Urothelium cell line (cell line): ENCODE results near the gene SLC13A3.

Experiments used
- DNase-seq: peaks from one replicate; pipeline ENCODE4 v3.0.0; 2011; ENCODE audit warnings: low spot score, mixed read lengths
- FAIRE-seq: peaks from 2 replicates; lab custom pipeline; 2011; peaks lifted over from hg19 to GRCh38; lab: Jason Lieb, UNC

Gene SLC13A3

DNA sequence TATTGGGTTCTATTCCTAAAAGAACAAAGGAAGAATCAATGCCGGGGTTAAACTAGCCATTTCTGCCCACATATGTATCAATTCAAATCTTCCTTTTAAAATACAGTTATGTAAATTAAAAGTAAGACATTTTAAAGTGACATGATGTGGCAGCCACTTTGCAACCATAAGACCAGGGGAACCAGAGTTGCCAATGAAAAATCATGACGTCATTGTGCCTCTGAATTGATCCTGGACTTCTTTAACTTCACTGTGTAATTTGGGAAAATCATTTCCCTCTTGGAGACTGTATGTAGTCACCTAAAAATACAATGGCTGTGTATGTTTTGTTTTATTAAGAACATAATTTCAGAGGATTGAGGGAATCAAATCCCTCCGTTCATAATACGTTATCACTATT, 42.2 kb downstream of the SLC13A3 start:
- DNase-seq (no peak), FAIRE-seq (no peak)

DNA sequence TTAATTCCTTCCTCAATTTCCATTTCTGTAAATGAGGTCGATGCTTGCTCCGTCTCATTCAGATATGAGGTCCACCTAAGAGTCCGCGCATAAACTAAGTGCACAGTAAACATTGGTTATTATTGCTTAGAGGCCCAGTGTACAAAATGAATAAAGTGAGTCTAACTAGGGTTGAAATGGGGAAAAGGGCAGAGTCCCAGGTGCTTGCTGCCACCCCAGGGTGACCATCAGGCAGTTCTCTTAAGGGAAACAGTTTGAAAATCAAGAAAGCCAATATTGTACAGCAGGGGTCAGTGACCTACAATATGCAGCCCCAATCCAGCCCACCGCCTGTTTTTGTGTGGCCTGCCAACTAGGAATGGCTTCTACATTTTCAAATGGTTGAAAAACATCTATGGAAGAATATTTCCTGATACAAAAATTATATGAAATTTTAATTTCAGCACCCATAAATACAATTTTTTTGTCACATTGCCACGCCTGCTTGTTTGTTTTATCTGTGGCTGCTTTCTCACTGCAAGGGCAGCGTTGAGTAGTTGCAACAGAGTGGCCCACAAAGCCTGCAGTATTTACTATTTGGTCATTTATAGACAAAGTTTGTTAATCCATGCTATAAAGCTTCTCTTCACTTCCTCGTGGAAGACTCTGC, 43.3 kb downstream of the SLC13A3 start:
- FAIRE-seq (no peak), DNase-seq (no peak)

DNA sequence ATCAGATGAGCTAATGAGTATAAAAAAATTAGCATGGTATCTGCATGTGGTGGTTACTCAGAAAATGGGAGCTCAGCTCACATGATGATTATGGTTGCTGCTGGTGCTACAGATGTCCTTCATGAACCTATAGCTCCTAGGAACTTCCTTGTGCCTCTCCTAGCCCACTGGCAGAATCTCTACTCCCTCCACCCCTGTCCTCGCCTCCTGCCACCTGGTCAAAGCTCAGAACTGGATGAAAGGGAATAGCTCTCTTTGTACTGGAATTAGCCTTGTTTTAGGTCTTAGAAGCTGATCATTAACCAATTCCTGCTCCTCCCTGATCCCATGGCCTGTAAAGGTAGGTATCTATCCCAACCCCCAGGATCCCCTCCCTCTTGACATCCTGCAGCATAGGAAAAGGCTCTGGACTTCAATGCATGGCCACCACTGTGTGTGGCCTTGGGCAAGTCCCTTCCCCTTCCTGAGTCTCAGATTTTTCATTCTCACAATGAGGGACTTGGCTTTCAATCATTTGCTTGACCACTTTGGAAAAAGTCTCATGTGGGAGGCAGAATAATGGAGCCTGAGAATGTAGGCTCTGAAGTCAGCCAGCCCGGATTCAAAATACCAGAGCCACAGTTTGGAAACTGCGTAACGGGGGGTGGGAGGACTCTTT, 43.9 kb downstream of the SLC13A3 start:
- FAIRE-seq (no peak), DNase-seq (no peak)

DNA sequence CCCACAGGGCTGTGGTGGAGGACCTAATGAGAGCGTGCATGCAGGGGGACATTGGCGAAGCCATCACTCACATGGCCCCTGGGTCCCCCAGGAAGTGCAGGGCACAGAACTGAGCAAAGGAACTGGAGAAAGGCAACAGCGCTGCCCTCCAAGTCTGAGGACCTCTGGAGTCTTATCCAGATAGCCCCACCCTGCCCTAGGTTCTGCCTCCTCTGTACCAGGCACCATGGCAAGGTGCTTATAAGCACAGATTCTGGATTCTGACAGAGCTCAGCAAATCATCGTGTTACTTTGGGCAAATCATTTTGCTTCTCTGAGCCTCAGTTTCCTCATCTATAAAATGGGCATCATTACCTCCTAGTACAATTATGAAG, 44.5 kb downstream of the SLC13A3 start:
- no peak for FAIRE-seq

DNA sequence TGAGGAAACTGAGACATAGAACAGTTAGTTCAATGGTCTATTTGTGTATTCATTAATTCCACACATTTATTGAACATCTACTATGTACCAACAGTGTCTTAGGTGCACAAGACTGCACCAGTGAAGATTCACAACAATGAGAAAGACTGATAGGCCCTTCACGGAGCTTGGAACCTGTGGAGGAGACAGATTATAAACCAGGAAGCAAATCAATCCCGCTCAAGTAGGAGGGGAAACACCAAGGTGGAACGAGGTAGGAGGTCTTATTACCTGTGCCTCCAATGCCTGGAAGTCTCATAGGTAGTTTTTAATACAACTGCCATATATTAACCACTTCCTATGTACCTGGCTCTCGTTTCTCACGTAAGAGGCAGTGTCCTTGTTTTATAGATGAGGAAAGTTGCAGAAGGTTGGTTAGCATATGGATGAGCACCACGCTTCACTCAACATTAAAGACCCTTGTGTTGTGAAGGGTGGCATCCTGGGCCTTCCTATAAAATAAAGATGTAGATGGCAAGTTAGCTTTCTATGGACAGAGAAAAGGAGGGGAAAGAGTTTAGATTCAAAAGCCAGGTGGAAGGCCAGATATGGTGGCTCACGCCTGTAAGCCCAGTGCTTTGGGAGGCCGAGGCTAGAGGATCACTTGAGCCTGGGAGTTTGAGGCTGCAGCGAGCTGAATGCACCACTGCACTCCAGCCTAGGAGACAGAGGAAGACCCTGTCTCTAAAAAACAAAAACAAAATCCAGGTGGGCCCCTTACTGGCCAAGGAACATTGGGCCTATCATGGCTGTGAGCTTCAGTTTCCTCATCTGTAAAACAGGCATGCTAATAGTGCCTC, 45.1 kb downstream of the SLC13A3 start:
- DNase-seq (no peak), FAIRE-seq (no peak)

More for the DNA sequence above, 44.5 kb downstream of the SLC13A3 start:
- no peak for DNase-seq

DNA sequence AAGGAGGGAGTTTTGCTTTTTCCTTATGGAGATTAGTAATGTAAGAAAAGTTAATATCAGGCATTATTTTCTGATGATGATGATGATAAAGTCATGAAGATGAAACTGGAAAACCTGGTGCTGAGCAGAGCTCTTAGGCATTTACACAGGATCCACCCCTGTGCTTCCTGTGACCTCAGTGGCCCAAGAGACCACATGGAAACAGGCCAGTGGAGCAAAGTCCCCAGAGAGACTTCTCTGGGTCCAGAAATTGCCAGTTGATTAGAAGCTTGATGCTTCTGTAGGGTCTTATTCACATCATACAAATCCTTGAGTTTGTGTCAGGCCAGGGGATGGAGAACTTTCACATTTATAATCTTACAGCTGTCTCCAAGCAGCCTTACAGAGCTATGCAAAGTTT, 46.1 kb downstream of the SLC13A3 start:
- FAIRE-seq (no peak), DNase-seq (no peak)

DNA sequence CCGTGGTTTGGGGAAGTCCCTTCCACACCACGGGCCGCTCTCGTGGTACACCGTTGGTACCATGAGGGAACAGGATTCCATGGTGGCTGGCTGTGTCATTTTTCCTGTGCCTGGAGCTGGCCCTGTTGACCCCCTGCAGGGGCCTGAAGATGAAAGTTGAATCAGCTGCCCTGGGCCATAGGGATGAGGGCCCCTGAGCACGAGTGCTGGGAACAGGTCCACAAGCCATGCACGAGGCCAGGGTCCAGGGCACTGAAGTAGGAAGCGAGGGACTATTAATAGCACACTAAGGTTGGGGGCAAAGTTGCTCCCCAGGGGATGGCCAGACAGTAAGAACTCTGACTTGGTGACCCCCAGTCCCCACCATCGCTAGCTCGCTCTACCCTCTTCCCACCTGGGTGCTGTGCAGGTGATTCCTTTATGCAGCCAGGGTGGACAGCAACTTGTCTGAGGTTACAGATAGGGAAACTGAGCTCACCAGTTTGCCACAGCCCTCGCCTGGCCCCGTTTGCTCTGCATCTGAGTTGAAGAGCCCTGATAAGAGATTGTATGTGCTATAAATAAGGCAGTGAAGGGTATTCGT, 46.6 kb downstream of the SLC13A3 start:
- FAIRE-seq: no peak

DNA sequence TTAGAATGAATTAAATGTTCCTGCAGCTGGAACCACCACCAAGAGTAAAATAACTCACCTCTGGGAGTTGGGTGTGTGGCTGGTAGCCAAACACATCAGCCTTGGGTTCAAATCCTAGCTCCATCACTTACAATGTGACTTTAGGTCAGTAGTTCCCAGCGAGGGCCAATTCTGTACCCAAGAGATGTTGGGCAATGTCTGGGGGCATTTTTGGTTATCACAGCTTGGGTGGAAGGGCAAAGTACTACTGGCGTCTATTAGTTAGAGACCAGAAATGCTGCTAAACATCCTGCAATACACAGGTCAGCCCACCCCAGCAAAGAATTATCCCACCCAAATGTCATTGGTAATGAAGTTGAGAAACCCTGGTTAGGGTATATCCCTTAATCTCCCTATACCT, 48.8 kb downstream of the SLC13A3 start:
- FAIRE-seq: no peak
- no peak for DNase-seq

More for the DNA sequence above, 46.6 kb downstream of the SLC13A3 start:
- DNase-seq: no peak

DNA sequence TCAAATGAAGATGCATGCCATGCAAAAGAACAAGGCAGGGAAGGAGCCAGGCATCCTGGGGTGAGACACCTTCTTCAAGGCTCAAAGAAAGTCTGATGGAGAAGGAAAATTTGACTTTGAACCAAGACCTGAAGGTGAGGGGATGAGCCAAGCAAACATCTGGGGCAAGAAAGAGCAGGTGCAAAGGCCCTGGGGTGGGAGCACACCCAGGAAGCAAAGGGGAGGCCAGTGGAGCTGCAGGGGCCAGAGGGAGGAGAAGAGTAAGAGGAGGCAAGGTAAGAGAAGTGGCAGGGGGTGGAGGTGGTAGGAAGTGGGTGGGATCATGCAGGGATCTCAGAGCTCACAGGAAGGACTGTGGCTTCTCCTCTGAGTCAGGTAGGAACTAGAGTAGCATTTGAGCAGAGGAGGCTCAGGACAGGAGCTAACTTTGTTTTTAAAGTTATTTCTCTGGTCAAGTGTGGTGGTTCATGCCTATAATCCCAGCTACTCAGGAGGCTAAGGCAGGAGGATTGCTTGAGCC, 49.6 kb downstream of the SLC13A3 start:
- DNase-seq: no peak
- FAIRE-seq: no peak

DNA sequence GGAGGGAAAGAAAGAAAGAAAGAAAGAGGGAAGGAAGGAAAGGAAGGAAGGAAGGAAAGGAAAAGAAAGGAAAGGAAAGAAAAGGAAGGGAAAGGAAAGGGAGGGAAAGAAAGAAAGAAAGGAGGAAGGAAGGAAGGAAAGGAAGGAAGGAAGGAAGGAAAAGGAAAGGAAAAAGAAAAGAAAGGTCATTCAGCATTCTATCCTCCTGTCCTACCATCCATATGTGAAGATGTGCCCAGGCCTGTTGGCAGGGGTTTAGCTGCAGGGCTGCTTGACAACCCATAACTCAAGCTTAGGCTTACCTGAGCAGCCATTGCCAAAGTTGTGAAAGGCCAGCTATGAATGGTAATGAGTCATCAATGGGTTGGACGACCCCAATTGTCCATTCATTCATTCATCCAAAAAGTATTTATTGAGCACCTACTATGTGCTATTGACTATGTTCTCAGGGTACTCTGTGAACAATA, 50.9 kb downstream of the SLC13A3 start:
- FAIRE-seq: no peak
- no peak for DNase-seq

DNA sequence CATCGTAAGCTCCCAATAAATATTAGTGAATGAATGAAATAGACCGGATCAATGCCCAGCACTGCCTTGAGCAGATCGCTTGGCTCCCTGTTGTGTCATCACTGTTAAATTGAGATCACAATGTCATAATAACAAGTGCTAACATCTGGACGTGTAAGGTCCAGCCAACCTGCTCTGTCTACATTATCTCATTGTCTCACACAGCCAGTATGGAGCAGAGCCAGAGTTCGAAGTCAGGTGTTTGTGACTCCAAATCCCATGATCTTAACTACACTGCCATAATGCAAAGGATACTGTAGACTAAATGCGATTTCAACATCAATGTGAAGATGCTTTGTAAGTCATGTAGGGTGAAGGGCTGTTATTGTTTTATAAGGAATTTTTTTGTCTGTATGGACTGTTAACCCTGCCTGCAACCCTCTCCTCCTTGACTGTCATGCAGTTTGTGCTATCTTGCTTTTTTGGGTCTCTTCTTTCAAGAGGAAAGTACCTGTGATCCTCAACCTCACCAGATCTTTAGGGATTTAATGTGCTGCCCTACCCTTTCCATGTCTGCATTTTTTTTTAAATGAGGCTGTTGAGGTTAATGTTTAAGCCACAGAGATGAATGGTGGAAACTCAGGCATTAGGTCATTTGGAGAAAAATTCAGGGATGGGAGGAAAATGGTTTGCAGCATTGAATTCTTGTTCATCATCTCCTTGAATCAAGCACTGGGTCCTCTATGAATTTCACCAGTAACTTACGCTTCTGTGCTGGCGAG, 51.9 kb downstream of the SLC13A3 start:
- FAIRE-seq: peak; percentile 23
- no peak for DNase-seq

DNA sequence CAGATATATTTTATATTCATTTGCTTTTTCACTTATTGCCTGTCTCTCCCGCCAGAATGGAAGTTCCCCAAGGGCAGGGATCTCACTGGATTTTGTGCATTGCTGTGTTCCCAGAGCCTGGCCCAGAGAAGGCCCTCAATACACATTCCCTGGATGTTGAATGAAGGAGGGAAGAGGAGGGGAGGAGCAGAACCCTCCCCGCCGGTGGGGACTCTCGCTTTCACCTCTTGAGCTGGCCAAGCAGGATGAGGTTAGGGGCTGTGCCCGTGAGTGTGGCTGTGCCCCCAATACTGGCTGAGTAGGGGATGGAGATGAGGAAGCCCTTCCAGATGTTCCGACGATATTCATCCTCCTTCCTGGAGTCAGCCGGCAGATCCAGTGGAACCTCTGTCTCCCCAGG, 55.3 kb downstream of the SLC13A3 start:
- FAIRE-seq: no peak

DNA sequence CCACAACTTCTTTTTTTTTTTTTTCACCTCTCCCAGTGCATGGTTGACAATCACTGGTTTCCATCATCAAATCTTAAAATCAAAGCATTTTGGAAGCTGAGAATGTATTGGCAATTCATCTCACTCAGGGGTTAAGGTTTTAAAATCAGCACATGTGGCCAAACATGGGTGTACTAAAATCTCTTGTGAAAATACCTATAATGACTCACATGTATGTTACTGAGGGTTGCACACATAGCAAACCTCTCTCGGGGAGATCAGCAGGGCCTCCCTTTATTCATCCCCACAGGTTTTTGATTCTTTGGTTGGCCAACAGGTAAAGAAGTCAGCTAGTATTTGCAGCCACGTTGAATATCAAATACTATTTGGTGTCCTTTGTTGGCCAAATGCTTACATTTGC, 56.5 kb downstream of the SLC13A3 start:
- no peak for DNase-seq
- FAIRE-seq: no peak

More for the DNA sequence above, 55.3 kb downstream of the SLC13A3 start:
- DNase-seq: no peak

DNA sequence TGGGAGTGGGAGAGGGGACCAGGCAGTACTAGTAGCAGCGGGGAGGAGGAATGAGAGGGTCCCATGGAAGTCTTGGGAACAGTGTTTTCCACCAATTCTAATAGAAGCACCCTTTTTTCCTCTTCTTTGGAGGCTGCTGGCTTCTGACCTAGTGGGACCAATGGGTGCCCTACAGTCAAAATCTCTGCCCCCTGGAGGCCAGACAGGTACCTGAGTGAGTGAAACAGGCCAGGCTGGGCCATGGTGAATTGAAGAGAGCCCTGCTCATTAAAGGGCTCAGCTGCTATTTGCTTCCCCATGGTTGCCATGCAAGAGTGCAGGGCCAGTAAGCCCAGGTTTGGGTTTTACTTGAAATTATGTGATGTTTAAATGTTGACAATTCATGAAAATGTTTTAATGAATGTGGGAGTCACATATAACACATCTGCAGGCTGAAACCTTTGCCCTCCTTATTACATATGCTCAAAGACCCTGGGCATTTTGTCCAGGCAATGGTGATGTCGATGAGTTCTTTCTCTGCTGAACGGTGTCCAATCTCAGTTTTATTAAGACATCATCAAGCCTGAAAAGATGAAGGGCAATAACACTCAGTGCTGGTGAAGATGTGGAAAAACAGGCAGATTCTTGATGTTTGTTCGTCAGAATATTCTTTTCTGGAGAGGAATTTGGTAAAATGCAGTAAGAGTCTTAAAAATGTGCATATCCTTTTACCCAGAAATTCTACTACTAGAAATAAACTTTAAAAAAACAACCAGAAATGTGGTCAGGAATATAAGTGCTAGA, 58.5 kb downstream of the SLC13A3 start:
- FAIRE-seq (peak; percentile 75), DNase-seq (no peak)

DNA sequence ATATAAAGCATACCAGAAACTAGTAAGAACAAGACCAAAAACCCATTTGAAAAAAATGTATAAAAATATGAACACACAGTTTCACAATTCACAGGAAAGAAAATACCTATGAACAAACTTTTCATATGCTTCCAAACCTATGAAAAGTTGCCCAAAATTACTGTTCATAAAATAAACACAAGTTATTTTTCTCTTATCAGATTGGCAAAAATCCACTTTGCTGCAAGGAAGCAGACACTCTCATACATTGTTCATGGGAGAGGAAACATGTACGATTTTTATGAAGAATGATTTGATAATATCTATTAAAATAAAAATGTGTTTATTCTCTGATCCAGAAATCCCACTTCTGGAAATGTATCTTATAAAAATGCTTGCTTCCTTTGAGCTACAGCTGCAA, 60.8 kb downstream of the SLC13A3 start:
- FAIRE-seq: no peak
- DNase-seq: no peak

DNA sequence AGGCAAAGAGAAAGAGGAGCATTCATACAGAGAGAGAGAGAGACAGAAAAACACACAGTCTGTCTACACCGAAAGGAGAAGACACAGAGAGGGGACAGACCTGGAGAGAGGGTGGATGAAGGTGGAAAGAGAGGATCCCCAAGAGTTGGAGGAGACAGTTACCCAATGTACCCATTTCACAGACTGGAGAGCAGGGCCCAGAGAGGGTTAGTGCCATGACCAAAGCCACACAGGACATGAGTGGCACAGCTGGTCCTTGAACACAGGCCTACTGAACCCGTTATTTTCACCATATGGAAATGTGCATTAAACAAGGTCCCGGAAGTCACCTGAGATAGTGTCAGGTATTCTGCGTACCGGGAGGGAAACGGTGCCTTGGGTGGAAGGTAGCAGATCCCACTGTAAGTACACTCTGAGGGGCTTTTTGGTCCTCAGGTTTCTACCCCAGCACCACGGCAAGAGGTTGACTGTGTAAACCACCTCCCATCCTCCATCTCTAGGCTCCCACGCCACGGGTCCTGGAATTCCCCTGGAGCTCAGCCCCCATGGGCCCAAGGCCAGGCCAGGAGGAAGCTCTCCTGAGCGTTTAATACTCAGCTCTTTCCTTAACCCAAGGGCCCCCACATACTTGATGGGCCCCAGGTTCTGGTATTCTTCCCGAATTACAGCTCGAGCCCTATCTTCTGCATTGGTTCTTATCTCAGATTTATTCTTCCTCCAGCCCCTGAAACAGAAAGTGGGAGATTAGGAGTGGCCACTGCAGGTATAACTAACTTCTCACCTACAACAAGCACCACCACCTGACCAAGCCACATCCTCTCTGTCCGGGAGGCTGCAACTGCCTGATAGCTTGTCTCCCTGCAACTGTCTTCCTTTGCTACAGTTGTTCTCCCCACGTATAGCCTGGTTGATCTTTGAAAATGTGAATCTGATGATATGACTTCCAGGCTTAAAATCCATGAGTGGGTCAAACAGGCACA, 62.4 kb downstream of the SLC13A3 start:
- DNase-seq (no peak), FAIRE-seq (no peak)

DNA sequence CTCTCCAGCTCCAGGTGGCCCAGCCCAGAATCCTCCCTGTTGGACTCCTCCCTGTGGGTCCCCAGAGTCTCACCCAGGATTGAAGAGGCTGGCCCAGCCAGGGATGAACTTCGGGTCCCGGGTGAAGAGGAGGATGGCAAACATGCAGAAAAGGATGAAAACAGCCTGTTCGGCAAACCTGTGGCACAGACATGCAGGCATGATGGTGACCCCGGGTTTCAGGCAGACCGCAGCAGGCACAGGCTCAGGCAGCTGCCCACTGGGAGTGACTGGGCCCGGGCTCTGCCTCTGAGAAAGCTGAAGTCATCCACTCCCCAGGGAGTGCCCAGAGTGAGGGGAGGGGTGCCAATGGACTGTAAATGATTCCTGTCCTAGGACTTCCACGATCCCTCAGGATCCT, 63.3 kb downstream of the SLC13A3 start:
- FAIRE-seq (no peak), DNase-seq (no peak)

DNA sequence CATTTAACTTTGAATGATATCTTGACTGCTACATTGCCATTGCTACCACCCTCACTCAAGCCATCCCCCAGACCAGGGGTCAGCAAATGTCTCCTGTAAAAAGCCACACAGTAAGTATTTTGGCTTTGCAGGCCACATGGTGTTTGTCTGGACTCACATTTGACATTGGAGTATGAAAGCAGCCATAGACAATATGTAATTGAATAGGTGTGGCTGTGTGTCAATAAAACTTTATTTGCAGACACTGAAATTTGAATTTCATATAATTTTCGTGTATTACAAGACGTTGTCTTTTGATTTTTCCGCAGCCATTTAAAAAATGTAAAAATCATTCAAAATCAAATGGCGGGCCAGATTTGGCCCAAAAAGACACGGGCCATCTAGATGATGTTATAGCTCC, 64.5 kb downstream of the SLC13A3 start:
- FAIRE-seq (no peak), DNase-seq (no peak)

DNA sequence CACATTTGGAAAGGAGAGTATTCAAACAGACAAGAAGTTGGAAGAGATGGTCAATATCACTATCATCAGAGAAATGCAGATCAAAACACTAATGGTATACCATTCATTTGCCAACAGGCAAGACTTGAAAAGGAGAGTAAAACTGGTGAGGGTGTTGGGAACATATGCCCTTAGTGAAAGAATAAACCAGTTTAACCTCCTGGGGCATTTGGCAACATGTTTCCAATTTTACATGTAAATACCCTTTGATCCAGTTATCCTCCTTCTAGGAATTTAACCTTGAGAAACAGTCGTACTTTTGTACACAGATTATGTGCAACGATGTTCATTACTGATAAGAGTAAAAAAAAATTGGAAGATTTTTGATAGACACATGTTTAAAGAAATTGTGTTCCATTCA, 66.8 kb downstream of the SLC13A3 start:
- DNase-seq (no peak), FAIRE-seq (no peak)
